Ishikawa (cell line): ENCODE data around the gene ERAL1.

ENCODE experiments used
- CEBPB ChIP-seq: IDR thresholded peaks from 2 replicates; pipeline ENCODE4 v1.6.1; 2012
- CREB1 ChIP-seq: IDR thresholded peaks from 2 replicates; pipeline ENCODE4 v1.6.1; 2012; ENCODE audit warnings: low read depth
- EGR1 ChIP-seq: IDR thresholded peaks from 2 replicates; pipeline ENCODE4 v1.6.1; 2012
- EP300 ChIP-seq: IDR thresholded peaks from 2 replicates; pipeline ENCODE4 v1.6.1; 2012; ENCODE audit warnings: borderline replicate concordance
- FOXM1 ChIP-seq: IDR thresholded peaks from 2 replicates; pipeline ENCODE4 v1.6.1; 2012; ENCODE audit warnings: low read depth, borderline replicate concordance
- MAX ChIP-seq: IDR thresholded peaks from 2 replicates; pipeline ENCODE4 v1.6.1; 2012
- NFIC ChIP-seq: IDR thresholded peaks from 2 replicates; pipeline ENCODE4 v1.6.1; 2012
- RAD21 ChIP-seq: IDR thresholded peaks from 2 replicates; pipeline ENCODE4 v1.6.1; 2012; ENCODE audit warnings: low read depth
- REST ChIP-seq: IDR thresholded peaks from 2 replicates; pipeline ENCODE4 v1.6.1; 2012; ENCODE audit warnings: low read depth, mild to moderate bottlenecking
- TAF1 ChIP-seq: IDR thresholded peaks from 2 replicates; pipeline ENCODE4 v1.6.1; 2012; ENCODE audit warnings: low read depth, mild to moderate bottlenecking
- TCF12 ChIP-seq: IDR thresholded peaks from 2 replicates; pipeline ENCODE4 v1.6.1; 2012; ENCODE audit warnings: low read depth
- TEAD4 ChIP-seq: IDR thresholded peaks from 2 replicates; pipeline ENCODE4 v1.6.1; 2012
- USF1 ChIP-seq: IDR thresholded peaks from 2 replicates; pipeline ENCODE4 v1.6.1; 2012
- YY1 ChIP-seq: IDR thresholded peaks from 2 replicates; pipeline ENCODE4 v1.6.1; 2012; ENCODE audit warnings: low read depth
- ZBTB7A ChIP-seq: IDR thresholded peaks from 2 replicates; pipeline ENCODE4 v1.6.1; 2012; ENCODE audit warnings: low read depth

Gene ERAL1

GRCh38 chr17:28880572-28880945 lies 25.7 kb downstream of the ERAL1 start:
- TF ChIP-seq EP300: no peak
- no peak for TF ChIP-seq RAD21
- TF ChIP-seq TCF12: no peak
- no peak for TF ChIP-seq CEBPB
- TF ChIP-seq TAF1: no peak
- TF ChIP-seq TEAD4: no peak
- no peak for TF ChIP-seq USF1

- TF ChIP-seq TCF12 (no peak), USF1 (no peak), FOXM1 (no peak), RAD21 (no peak), TAF1 (no peak)
Observed at GRCh38 chr17:28881533-28882056, 26.8 kb downstream of the ERAL1 start.

- TF ChIP-seq FOXM1 (no peak), RAD21 (no peak), YY1 (no peak), EGR1 (no peak), TAF1 (no peak), TEAD4 (no peak), NFIC (no peak), CREB1 (no peak), TCF12 (no peak), CEBPB (no peak), REST (no peak), MAX (no peak), EP300 (no peak), ZBTB7A (no peak), USF1 (no peak)
Observed at GRCh38 chr17:28882154-28882895, 27.5 kb downstream of the ERAL1 start.

- TF ChIP-seq NFIC: no peak
Observed at GRCh38 chr17:28883967-28884702, 29.3 kb downstream of the ERAL1 start.

- TF ChIP-seq TCF12: no peak
- TF ChIP-seq YY1: no peak
- TF ChIP-seq FOXM1: no peak
- TF ChIP-seq CREB1: no peak
- TF ChIP-seq REST: no peak
- no peak for TF ChIP-seq EGR1
- no peak for TF ChIP-seq USF1
- no peak for TF ChIP-seq EP300
- TF ChIP-seq TAF1: no peak
- TF ChIP-seq TEAD4: no peak
- no peak for TF ChIP-seq RAD21
- no peak for TF ChIP-seq MAX
- TF ChIP-seq CEBPB: no peak
- TF ChIP-seq ZBTB7A: no peak
- no peak for TF ChIP-seq NFIC
Observed at GRCh38 chr17:28885363-28885762, 30.5 kb downstream of the ERAL1 start.
